ENCODE results near the gene APRT.

- TF ChIP-seq CTCF (IDR thresholded peaks at IDR 0.05) = no peak
- no peak for TF ChIP-seq POLR2A (IDR thresholded peaks at IDR 0.05)
These were observed 26.1 kb upstream of the APRT start for GRCh38 chr16:88837806-88838205.
